Measurements from ENCODE around the gene ATXN1.

The ATXN1 gene

GRCh38 chr6:16375843-16376242 is 385.4 kb downstream of the ATXN1 start:
- DNase-seq (ENCODE audit: low spot score) (no peak), ATAC-seq (ENCODE audit: low read depth) (no peak)
- Histone ChIP-seq H3K27me3 (ENCODE audit: insufficient read depth, poor library complexity, severe bottlenecking) (no peaks in the 10 kb centered on the region), H3K4me1 (ENCODE audit: insufficient read depth, poor library complexity, severe bottlenecking) (no peaks in the 10 kb centered on the region), H3K36me3 (ENCODE audit: low read depth) (no peaks in the 10 kb centered on the region), H3K27ac (ENCODE audit: poor library complexity, severe bottlenecking) (no peak overlapping the region), H3K9me3 (ENCODE audit: severe bottlenecking) (no peaks in the 10 kb centered on the region), H3K4me3 (ENCODE audit: severe bottlenecking) (no peak overlapping the region)
- TF ChIP-seq CTCF (IDR thresholded peaks at IDR 0.05; ENCODE audit: poor library complexity, severe bottlenecking): no peak

- no peaks in the 10 kb centered on the region for H3K36me3 ChIP-seq (ENCODE audit: low read depth)
- no peak overlapping the region for H3K27ac ChIP-seq (ENCODE audit: poor library complexity, severe bottlenecking)
- no peaks in the 10 kb centered on the region for H3K9me3 ChIP-seq (ENCODE audit: severe bottlenecking)
- DNase-seq (ENCODE audit: low spot score): no peak
- no peak for TF ChIP-seq CTCF (IDR thresholded peaks at IDR 0.05; ENCODE audit: poor library complexity, severe bottlenecking)
- no peaks in the 10 kb centered on the region for H3K27me3 ChIP-seq (ENCODE audit: insufficient read depth, poor library complexity, severe bottlenecking)
- no peak overlapping the region for H3K4me3 ChIP-seq (ENCODE audit: severe bottlenecking)
- no peaks in the 10 kb centered on the region for H3K4me1 ChIP-seq (ENCODE audit: insufficient read depth, poor library complexity, severe bottlenecking)
- no peak for ATAC-seq (ENCODE audit: low read depth)
Observed at GRCh38 chr6:16375206-16375605, 386.1 kb downstream of the ATXN1 start.

GRCh38 chr6:16374461-16375200 is 386.6 kb downstream of the ATXN1 start:
- Histone ChIP-seq H3K9me3 (ENCODE audit: severe bottlenecking) (no peaks in the 10 kb centered on the region), H3K36me3 (ENCODE audit: low read depth) (no peaks in the 10 kb centered on the region), H3K4me1 (ENCODE audit: insufficient read depth, poor library complexity, severe bottlenecking) (no peaks in the 10 kb centered on the region), H3K27me3 (ENCODE audit: insufficient read depth, poor library complexity, severe bottlenecking) (no peaks in the 10 kb centered on the region), H3K27ac (ENCODE audit: poor library complexity, severe bottlenecking) (no peak overlapping the region), H3K4me3 (ENCODE audit: severe bottlenecking) (no peak overlapping the region)
- TF ChIP-seq CTCF (IDR thresholded peaks at IDR 0.05; ENCODE audit: poor library complexity, severe bottlenecking): no peak
- DNase-seq (ENCODE audit: low spot score) (no peak), ATAC-seq (ENCODE audit: low read depth) (no peak)

- H3K4me3 ChIP-seq (ENCODE audit: severe bottlenecking): no peak overlapping the region
- TF ChIP-seq CTCF (IDR thresholded peaks at IDR 0.05; ENCODE audit: poor library complexity, severe bottlenecking): no peak
Observed at GRCh38 chr6:16374016-16374415, 387.2 kb downstream of the ATXN1 start.

GRCh38 chr6:16372029-16372776 is 389.1 kb downstream of the ATXN1 start:
- ATAC-seq (ENCODE audit: low read depth) (no peak), DNase-seq (ENCODE audit: low spot score) (no peak)
- no peak overlapping the region for H3K4me3 ChIP-seq (ENCODE audit: severe bottlenecking)
- H3K36me3 ChIP-seq (ENCODE audit: low read depth): no peaks in the 10 kb centered on the region
- TF ChIP-seq CTCF (IDR thresholded peaks at IDR 0.05; ENCODE audit: poor library complexity, severe bottlenecking): no peak
- no peaks in the 10 kb centered on the region for H3K27me3 ChIP-seq (ENCODE audit: insufficient read depth, poor library complexity, severe bottlenecking)
- no peaks in the 10 kb centered on the region for H3K4me1 ChIP-seq (ENCODE audit: insufficient read depth, poor library complexity, severe bottlenecking)
- H3K9me3 ChIP-seq (ENCODE audit: severe bottlenecking): no peaks in the 10 kb centered on the region
- H3K27ac ChIP-seq (ENCODE audit: poor library complexity, severe bottlenecking): no peak overlapping the region

More at GRCh38 chr6:16374016-16374415, 387.2 kb downstream of the ATXN1 start:
- Histone ChIP-seq H3K36me3 (ENCODE audit: low read depth) (no peaks in the 10 kb centered on the region), H3K9me3 (ENCODE audit: severe bottlenecking) (no peaks in the 10 kb centered on the region), H3K27ac (ENCODE audit: poor library complexity, severe bottlenecking) (no peak overlapping the region), H3K4me1 (ENCODE audit: insufficient read depth, poor library complexity, severe bottlenecking) (no peaks in the 10 kb centered on the region), H3K27me3 (ENCODE audit: insufficient read depth, poor library complexity, severe bottlenecking) (no peaks in the 10 kb centered on the region)
- ATAC-seq (ENCODE audit: low read depth) (no peak), DNase-seq (ENCODE audit: low spot score) (no peak)

All from RWPE2 (cell line).